ENCODE measurements around the gene CTSC. TPM values are rescaled to one million over a fixed set of nuclear protein-coding genes. Genes with fewer than 3 reads are reported as not detected.

The CTSC gene
- 84.8 and 109 TPM in 2 replicates for total RNA-seq

- no peaks in the 10 kb centered on the region for H3K36me3 ChIP-seq (ENCODE audit: control insufficient read depth, insufficient read depth, low read length)
- peak within 1 kb of the TSS; percentile 64 for H3K4me3 ChIP-seq (ENCODE audit: low read depth, low read length)
- no peaks in the 10 kb centered on the region for H3K27me3 ChIP-seq (ENCODE audit: control insufficient read depth, insufficient read depth, low read length)
- peak; percentile 61 for DNase-seq (ENCODE audit: low read depth)
- TF ChIP-seq CTCF (IDR thresholded peaks at IDR 0.05; ENCODE audit: insufficient read depth, low read length, poor library complexity, severe bottlenecking), result no peak
These were observed at the start of gene CTSC for GRCh38 chr11:88337181-88337986. Gene CTSC, minus strand, starts transcription at chr11:88337736. Its CDS starts 64 bp downstream, at chr11:88337672.

GRCh38 chr11:88384669-88385005, 47.1 kb upstream of the CTSC start:
- DNase-seq (ENCODE audit: low read depth), result peak; percentile 69
- H3K4me3 ChIP-seq (ENCODE audit: low read depth, low read length), result no peak overlapping the region
- H3K27me3 ChIP-seq (ENCODE audit: control insufficient read depth, insufficient read depth, low read length), result no peaks in the 10 kb centered on the region
- no peaks in the 10 kb centered on the region for H3K36me3 ChIP-seq (ENCODE audit: control insufficient read depth, insufficient read depth, low read length)
- TF ChIP-seq CTCF (IDR thresholded peaks at IDR 0.05; ENCODE audit: insufficient read depth, low read length, poor library complexity, severe bottlenecking), result no peak

DNA sequence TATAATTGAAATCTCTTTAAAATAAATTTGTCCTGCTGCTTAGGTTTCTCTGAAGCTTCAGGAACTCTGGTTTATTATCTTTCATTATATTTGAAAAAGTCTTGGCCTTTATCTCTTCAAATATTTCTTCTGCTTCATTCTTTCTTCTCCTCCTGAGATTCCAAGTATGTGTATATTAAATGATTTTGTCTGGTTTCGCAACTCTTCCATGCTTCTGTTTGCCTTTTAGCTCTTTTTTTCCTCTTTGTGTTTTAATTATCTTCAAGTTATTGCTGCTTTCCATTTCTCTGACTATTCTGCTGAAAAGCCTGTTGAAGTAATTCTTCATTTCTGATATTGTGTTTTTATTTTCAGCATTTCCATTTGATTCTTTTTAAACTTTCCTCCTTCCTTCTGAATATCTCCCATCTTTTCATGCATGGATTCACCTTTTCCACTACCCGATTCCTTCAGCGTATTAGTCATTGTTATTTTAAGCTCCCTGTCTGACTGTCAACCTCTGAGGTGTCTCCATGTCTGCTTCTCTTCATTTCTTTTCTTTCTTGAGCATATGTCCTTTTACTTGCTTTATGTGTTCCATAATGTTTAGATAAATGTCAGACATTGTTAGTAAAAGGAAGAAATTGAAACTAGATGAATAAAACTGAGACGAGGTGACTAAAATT, 46.6 kb upstream of the CTSC start:
- Histone ChIP-seq H3K27me3 (ENCODE audit: control insufficient read depth, insufficient read depth, low read length) (no peaks in the 10 kb centered on the region), H3K36me3 (ENCODE audit: control insufficient read depth, insufficient read depth, low read length) (no peaks in the 10 kb centered on the region), H3K4me3 (ENCODE audit: low read depth, low read length) (no peak overlapping the region)
- no peak for TF ChIP-seq CTCF (IDR thresholded peaks at IDR 0.05; ENCODE audit: insufficient read depth, low read length, poor library complexity, severe bottlenecking)
- DNase-seq (ENCODE audit: low read depth), result peak; percentile 65

- TF ChIP-seq CTCF (IDR thresholded peaks at IDR 0.05; ENCODE audit: insufficient read depth, low read length, poor library complexity, severe bottlenecking), result no peak
- H3K27me3 ChIP-seq (ENCODE audit: control insufficient read depth, insufficient read depth, low read length), result no peaks in the 10 kb centered on the region
- no peak overlapping the region for H3K4me3 ChIP-seq (ENCODE audit: low read depth, low read length)
- no peaks in the 10 kb centered on the region for H3K36me3 ChIP-seq (ENCODE audit: control insufficient read depth, insufficient read depth, low read length)
- DNase-seq (ENCODE audit: low read depth), result no peak
These were observed 45.9 kb upstream of the CTSC start for GRCh38 chr11:88383447-88383846.

DNA sequence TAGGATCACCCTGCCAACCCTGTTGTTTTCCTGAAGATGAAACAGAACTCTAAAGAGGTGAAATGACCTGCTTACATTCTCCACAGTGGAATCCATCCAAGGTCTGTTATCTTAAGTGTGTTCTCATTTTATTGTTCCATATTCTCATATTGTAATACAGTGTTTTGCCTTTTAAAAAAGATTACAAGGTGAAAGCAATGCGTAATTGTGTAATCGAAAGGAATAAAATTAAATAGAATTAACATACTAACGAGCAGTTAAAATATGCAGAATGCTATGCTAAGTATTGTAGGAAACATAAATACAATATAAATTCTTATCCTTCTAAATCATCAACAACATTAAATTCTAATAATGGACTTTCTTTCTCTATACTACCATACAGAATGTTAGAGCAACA, 41.6 kb upstream of the CTSC start:
- Histone ChIP-seq H3K36me3 (ENCODE audit: control insufficient read depth, insufficient read depth, low read length) (no peaks in the 10 kb centered on the region), H3K27me3 (ENCODE audit: control insufficient read depth, insufficient read depth, low read length) (no peaks in the 10 kb centered on the region), H3K4me3 (ENCODE audit: low read depth, low read length) (no peak overlapping the region)
- DNase-seq (ENCODE audit: low read depth), result no peak
- TF ChIP-seq CTCF (IDR thresholded peaks at IDR 0.05; ENCODE audit: insufficient read depth, low read length, poor library complexity, severe bottlenecking), result no peak

Measured in kidney epithelial cell (primary cell).